Panc1 (cell line): ENCODE data around the gene VAPB. TPM values are rescaled to one million over a fixed set of nuclear protein-coding genes. Genes with fewer than 3 reads are reported as not detected.

Experiments
- ATAC-seq: fragments of 200-7000 bp; cut with Tn5 transposase; 2 replicates; pipeline ENCODE4 v1.9.1; 2020; ENCODE audit warnings: mild to moderate bottlenecking, moderate library complexity
- BruUV-seq: library from RNA; stranded (reverse); fragments of 400-500 nt; replicated peaks from 2 replicates; lab custom pipeline; 2021; lab: Mats Ljungman, UMichigan
- CTCF ChIA-PET: fragments of 300-600 bp; sonication (Branson Sonifier 250); formaldehyde crosslinking; loops from one replicate; lab custom pipeline; 2022; ENCODE audit warnings: antibody characterized with exemption; lab: Charles Lee
- POLR2A ChIA-PET: fragments of 300-600 bp; sonication (Branson Sonifier 250); formaldehyde crosslinking; loops from one replicate; lab custom pipeline; 2022; ENCODE audit warnings: antibody characterized with exemption; lab: Charles Lee
- DNase-seq: peaks from one replicate; pipeline ENCODE4 v3.0.0-alpha.2; 2010; ENCODE audit warnings: low read depth, low spot score
- H3K27ac ChIP-seq: 2 replicates; pipeline ENCODE4 v1.5.1; 2011; ENCODE audit warnings: mild to moderate bottlenecking, low read length, inconsistent platforms
- H3K27me3 ChIP-seq: fragments of 200-500 bp; sonication (Bioruptor generic); 2 replicates; pipeline ENCODE4 v1.6.0; 2014; ENCODE audit warnings: low read length, inconsistent platforms; ENCODE audit not compliant: control insufficient read depth, insufficient read depth
- H3K36me3 ChIP-seq: fragments of 200-500 bp; sonication (Bioruptor generic); 2 replicates; pipeline ENCODE4 v1.5.1; 2014; ENCODE audit warnings: inconsistent platforms, mild to moderate bottlenecking, low read length, moderate library complexity; ENCODE audit not compliant: control insufficient read depth, insufficient read depth
- H3K4me1 ChIP-seq: 2 replicates; pipeline ENCODE4 v1.5.1; 2011; ENCODE audit warnings: inconsistent platforms, mild to moderate bottlenecking, low read length, moderate library complexity; ENCODE audit not compliant: control insufficient read depth, insufficient read depth
- H3K4me3 ChIP-seq, 2 experiments: 2 replicates each; pipeline ENCODE4 v1.5.1; 2011 to 2012; ENCODE audit warnings: low read depth in 2 of 2, low read length in 2 of 2, mild to moderate bottlenecking in 2 of 2, inconsistent platforms in 1 of 2, moderate library complexity in 1 of 2
- H3K9me3 ChIP-seq: fragments of 200-500 bp; sonication (Bioruptor generic); 2 replicates; pipeline ENCODE4 v1.5.1; 2014; ENCODE audit warnings: low read depth, mild to moderate bottlenecking, inconsistent platforms, low read length, moderate library complexity; ENCODE audit not compliant: control insufficient read depth, insufficient read depth
- POLR2AphosphoS5 ChIP-seq: IDR thresholded peaks from 2 replicates; pipeline ENCODE4 v1.6.1; 2012; ENCODE audit warnings: mild to moderate bottlenecking, low read depth, low read length, moderate library complexity
- SIN3A ChIP-seq: IDR thresholded peaks from 2 replicates; pipeline ENCODE4 v1.6.1; 2012; ENCODE audit warnings: low read depth, mild to moderate bottlenecking, low read length, moderate library complexity, borderline replicate concordance; ENCODE audit not compliant: insufficient read depth
- TCF7L2 ChIP-seq: IDR thresholded peaks from 2 replicates; pipeline ENCODE4 v1.6.1; 2011; ENCODE audit warnings: mild to moderate bottlenecking, low read depth, low read length, inconsistent platforms
- in situ Hi-C: cut with HindIII; loops from 2 replicates; pipeline ENCODE4 v1.10.0; 2016; ENCODE audit warnings: low sequenced_read_pairs, low pct_unique_long_range_greater_than_20kb
- intact Hi-C: fragments of 100-400 bp; cut with micrococcal nuclease; formaldehyde crosslinking; loops from one replicate; pipeline ENCODE4 v1.10.0; 2022; ENCODE audit not compliant: unreplicated experiment
- total RNA-seq: library from RNA; stranded (reverse); gene quantifications from one replicate; pipeline ENCODE4 v1.2.1, GENCODE V29; 2021; ENCODE audit not compliant: unreplicated experiment
- TF ChIP-seq, protein P1 (sequence below), 2 experiments: IDR thresholded peaks; 2 replicates each; pipeline ENCODE4 v1.6.1; 2011 to 2012; ENCODE audit warnings: low read depth in 2 of 2, control low read depth in 1 of 2, low read length in 1 of 2, mild to moderate bottlenecking in 1 of 2, moderate library complexity in 1 of 2; ENCODE audit not compliant: insufficient read depth in 1 of 2
- TF ChIP-seq, protein P2 (sequence below): fragments of 450-650 bp; IDR thresholded peaks from 2 replicates; pipeline ENCODE4 v1.5.1; 2017; ENCODE audit warnings: mild to moderate bottlenecking

VAPB gene
- total RNA-seq, 1 experiment from 2014 or later: 50.9 TPM

DNA sequence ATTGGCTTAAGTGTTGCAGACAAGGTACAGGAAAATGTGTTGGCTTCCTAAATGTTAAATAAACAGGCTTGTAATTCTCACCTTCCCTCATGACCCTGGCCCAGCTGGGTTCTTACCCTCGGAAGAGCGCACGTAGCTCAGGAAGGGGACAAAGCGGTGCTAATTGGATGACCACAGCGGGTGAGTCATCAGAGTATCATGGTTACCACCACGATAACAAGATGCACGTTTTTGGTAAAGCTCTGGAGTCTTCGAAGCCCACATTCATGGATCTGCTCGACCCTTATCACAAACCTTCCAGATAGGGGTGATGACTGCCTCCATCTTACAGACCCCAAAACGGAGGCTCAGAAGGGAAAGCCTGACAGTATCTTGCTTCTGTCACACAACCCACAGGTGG lies 93.4 kb downstream of the VAPB start:
- Histone ChIP-seq H3K36me3 (no peaks in the 10 kb centered on the region), H3K4me1 (no peaks in the 10 kb centered on the region), H3K27ac (no peak overlapping the region), H3K27me3 (no peaks in the 10 kb centered on the region), H3K4me3 (no peak overlapping the region), H3K9me3 (peaks cover 8% of the 10 kb centered on the region; the same call in 1 of the 2 replicates)
- no peak for DNase-seq
- POLR2A ChIA-PET: no interaction called here
- intact Hi-C loops (no loop called here), in situ Hi-C loops (no loop called here)
- CTCF ChIA-PET: no interaction called here
- TF ChIP-seq SIN3A (no peak), TCF7L2 (no peak)
- TF ChIP-seq, protein P1, sequence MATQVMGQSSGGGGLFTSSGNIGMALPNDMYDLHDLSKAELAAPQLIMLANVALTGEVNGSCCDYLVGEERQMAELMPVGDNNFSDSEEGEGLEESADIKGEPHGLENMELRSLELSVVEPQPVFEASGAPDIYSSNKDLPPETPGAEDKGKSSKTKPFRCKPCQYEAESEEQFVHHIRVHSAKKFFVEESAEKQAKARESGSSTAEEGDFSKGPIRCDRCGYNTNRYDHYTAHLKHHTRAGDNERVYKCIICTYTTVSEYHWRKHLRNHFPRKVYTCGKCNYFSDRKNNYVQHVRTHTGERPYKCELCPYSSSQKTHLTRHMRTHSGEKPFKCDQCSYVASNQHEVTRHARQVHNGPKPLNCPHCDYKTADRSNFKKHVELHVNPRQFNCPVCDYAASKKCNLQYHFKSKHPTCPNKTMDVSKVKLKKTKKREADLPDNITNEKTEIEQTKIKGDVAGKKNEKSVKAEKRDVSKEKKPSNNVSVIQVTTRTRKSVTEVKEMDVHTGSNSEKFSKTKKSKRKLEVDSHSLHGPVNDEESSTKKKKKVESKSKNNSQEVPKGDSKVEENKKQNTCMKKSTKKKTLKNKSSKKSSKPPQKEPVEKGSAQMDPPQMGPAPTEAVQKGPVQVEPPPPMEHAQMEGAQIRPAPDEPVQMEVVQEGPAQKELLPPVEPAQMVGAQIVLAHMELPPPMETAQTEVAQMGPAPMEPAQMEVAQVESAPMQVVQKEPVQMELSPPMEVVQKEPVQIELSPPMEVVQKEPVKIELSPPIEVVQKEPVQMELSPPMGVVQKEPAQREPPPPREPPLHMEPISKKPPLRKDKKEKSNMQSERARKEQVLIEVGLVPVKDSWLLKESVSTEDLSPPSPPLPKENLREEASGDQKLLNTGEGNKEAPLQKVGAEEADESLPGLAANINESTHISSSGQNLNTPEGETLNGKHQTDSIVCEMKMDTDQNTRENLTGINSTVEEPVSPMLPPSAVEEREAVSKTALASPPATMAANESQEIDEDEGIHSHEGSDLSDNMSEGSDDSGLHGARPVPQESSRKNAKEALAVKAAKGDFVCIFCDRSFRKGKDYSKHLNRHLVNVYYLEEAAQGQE (IDR thresholded peaks at IDR 0.05; ENCODE audit: insufficient read depth in 1 of 2, low read depth in 2 of 2, low read length in 1 of 2): no peak
- BruUV-seq: no TSS peak
- no peak for ATAC-seq

DNA sequence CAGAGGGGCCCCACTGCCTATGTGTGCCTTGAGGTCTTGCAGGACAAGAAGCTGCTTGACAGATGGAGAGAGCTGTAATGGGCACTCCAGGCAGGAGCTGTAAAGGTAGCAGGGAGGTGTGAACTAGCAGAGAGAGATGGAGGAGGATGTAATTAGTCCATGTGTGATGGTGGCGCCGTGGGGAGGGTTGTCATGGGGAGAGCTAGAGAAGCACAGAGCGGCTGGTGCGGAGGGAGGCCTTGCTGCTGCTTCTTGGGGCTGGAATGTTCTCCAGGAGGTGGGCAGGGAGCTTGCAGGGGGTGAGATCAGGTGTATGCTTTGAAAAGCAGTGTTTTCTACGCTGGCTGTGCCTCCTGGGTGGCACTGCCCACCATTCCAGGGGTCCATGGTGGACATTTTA lies 94.0 kb downstream of the VAPB start:
- TF ChIP-seq, protein P2, sequence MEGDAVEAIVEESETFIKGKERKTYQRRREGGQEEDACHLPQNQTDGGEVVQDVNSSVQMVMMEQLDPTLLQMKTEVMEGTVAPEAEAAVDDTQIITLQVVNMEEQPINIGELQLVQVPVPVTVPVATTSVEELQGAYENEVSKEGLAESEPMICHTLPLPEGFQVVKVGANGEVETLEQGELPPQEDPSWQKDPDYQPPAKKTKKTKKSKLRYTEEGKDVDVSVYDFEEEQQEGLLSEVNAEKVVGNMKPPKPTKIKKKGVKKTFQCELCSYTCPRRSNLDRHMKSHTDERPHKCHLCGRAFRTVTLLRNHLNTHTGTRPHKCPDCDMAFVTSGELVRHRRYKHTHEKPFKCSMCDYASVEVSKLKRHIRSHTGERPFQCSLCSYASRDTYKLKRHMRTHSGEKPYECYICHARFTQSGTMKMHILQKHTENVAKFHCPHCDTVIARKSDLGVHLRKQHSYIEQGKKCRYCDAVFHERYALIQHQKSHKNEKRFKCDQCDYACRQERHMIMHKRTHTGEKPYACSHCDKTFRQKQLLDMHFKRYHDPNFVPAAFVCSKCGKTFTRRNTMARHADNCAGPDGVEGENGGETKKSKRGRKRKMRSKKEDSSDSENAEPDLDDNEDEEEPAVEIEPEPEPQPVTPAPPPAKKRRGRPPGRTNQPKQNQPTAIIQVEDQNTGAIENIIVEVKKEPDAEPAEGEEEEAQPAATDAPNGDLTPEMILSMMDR: no peak
- TF ChIP-seq TCF7L2: no peak
- TF ChIP-seq, protein P1 (IDR thresholded peaks at IDR 0.05; ENCODE audit: insufficient read depth in 1 of 2, low read depth in 2 of 2, low read length in 1 of 2): no peak
- TF ChIP-seq SIN3A: no peak
- TF ChIP-seq POLR2AphosphoS5: no peak
- H3K36me3 ChIP-seq: no peaks in the 10 kb centered on the region
- H3K27ac ChIP-seq: no peak overlapping the region
- POLR2A ChIA-PET: no interaction called here
- H3K27me3 ChIP-seq: no peaks in the 10 kb centered on the region
- intact Hi-C loops (no loop called here), in situ Hi-C loops (no loop called here)
- DNase-seq (no peak), ATAC-seq (no peak)
- H3K9me3 ChIP-seq: peaks cover 9% of the 10 kb centered on the region; the same call in 1 of the 2 replicates
- no peaks in the 10 kb centered on the region for H3K4me1 ChIP-seq
- no peak overlapping the region for H3K4me3 ChIP-seq
- CTCF ChIA-PET: no interaction called here
- no TSS peak for BruUV-seq
